GM18951 (cell line): Measurements from ENCODE around the gene HOXC10.

Experiments
- POLR2A ChIP-seq: IDR thresholded peaks from 4 replicates; pipeline ENCODE4 v1.6.1; 2011; ENCODE audit warnings: mild to moderate bottlenecking; ENCODE audit not compliant: insufficient read length, insufficient read depth; ENCODE audit errors: extremely low read depth
- in situ Hi-C: fragments of 300-500 bp; cut with MboI; formaldehyde crosslinking; loops from one replicate; pipeline ENCODE4 v1.12.0; 2022; ENCODE audit warnings: low sequenced_read_pairs, mixed read lengths, inconsistent platforms; ENCODE audit not compliant: unreplicated experiment

The HOXC10 gene

DNA sequence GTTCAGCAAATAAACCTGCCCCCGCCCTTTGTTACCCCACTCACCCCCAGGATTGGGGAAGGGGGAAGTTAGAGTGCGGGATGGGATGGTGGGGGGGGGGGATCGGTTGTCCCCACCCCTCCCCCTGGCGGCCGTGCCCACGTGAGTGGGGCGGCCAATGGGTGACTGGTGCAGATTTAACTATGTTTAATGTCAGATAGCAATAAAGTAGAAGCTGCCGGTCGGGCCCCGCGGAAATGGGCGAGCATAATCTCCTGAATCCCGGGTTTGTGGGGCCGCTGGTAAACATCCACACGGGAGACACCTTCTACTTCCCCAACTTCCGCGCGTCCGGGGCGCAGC, 30.3 kb upstream of the HOXC10 start, which contains the start of gene HOXC12:
TSS of gene HOXC12 (plus strand) at position 210 of the 342 bp plus-strand sequence. CDS start at position 237, 27 bp downstream.
- no peak for TF ChIP-seq POLR2A
- in situ Hi-C loops: no loop called here

DNA sequence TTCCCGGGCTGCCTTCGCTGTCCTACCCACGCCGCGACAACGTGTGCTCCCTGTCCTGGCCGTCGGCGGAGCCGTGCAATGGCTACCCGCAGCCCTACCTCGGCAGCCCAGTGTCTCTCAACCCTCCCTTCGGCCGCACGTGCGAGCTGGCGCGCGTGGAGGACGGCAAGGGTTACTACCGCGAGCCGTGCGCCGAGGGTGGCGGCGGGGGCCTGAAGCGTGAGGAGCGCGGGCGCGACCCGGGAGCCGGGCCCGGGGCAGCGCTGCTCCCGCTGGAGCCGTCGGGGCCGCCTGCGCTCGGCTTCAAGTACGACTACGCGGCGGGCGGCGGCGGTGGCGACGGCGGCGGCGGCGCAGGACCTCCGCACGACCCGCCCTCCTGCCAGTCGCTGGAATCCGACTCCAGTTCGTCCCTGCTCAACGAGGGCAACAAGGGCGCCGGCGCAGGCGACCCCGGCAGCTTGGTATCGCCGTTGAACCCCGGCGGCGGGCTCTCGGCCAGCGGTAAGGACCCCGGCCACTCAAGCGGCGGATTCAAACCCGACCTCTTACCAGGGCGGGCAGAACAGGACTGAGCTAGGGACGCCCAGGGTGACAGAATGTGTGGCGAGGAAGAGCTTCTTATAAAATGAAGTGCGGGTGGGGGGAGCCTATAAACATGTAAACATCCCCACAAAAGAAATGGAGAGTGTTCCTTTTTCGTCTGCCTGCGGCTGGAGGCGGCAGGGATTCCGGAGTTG, 29.7 kb upstream of the HOXC10 start:
- no peak for TF ChIP-seq POLR2A
- in situ Hi-C loops: no loop called here

DNA sequence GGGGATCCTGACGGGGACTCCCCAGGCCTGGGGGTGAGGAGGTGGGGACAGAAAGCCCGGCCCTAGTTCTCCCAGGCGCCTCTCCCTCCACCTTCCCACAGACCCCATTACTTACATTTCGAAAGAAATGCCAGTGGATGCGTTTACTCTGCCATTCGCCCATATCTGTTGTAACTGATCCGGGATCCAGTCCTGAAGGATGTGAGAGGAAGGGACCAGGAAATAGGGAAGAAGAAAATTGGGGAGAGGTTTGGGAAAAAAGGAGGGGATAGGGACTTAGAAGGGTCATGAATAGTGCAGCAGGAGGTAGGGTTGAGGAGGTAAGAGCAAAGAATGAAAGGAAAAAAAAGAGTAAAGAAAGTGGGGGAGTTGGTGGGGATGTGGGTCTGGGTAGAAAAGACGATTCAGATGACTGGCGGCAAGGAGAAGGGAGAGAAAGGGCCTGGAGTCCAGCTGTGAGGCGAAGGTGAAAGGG, 29.1 kb upstream of the HOXC10 start:
- no peak for TF ChIP-seq POLR2A
- in situ Hi-C loops: no loop called here

DNA sequence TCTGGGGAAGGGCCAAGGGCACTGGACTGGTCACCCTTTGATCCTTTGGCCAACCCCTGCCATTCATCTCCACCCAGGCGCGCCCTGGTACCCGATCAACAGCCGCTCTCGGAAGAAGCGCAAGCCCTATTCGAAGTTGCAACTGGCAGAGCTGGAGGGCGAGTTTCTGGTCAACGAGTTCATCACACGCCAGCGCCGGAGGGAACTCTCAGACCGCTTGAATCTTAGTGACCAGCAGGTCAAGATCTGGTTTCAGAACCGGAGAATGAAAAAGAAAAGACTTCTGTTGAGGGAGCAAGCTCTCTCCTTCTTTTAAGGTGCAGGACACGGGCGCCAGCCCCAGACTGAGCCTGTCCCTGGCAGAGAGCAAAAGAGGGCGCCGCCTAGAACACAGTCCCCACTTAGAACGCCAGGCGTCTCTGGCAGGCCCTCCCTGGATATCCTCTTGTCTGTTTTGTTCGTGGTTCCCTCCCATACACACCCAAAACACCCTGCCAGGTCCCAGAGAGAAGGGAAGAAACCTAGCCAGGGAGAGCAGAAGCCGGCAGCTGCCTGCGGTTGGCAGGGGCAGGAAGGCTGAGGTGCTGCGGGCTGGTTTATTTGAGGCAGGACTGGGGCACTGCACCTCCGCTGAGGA, 28.6 kb upstream of the HOXC10 start:
- TF ChIP-seq POLR2A: no peak
- in situ Hi-C loops: no loop called here

DNA sequence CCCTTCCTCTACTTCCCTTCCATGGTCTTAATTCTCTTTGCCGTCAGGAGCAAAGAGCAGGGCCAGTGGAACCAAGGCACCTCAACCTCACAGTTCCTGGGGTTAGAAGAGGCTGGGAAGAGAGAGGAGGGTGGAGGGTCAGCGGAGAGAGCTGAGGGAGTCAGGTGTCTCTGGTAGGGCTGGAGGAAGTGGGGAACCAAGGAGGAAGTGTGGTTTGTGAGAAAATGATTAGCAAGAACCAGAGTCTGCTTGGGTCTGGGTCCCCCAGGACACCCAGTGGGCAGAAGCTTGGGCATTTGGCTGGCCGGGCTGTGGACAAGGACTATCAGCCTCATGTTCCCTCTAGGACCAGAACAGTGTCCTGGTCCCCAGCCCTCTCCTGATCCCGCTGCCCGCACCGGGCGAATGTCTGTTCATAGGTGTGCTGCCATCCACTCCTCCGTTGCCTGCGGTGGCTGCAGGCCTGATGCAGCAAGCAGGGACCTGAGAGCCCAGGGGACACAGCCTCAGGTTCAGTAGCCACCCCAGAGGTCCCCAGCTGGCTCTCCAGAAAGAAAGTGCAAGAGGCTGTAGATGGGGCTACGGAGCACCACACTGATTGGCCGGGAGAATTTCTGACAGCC, 27.9 kb upstream of the HOXC10 start:
- TF ChIP-seq POLR2A: no peak
- in situ Hi-C loops: no loop called here

DNA sequence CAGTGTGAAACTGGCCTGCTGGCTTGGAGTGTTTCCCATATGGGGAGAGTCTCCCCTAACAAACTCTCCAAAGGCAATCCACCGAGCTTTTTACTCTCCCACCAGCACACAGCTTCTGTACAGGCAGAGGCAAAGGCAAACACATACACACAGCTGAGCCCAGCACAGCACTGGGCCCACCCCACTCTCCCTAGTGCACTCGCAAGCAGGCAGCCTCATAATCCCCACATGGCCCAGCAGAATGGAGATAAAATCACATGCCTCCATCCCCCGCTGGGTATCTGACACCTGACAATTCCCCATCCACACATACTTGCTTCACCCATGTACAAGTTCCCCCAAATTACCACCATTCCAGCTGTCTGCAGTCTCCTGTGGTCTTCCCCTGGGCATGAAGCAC, 26.8 kb upstream of the HOXC10 start:
- in situ Hi-C loops: no loop called here
- no peak for TF ChIP-seq POLR2A

DNA sequence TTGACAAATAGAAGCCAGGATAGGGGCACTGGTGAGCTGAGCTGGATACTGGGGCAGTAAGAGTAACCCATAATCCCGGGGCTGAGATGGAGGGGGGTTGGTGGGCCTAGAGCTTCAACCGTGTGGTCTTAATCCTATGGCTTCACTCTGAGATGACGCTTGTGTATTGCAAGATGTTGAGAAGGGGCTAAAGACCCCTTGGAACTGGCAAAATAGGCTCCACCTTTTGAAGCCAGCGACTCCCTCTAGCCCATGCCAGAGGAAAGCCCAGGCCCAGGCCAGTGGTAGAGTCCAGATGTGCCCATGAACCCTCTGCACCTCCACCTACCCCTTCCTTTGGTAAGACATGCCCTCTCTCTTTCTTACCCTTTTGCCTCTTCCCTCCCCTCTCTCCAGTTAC, 25.6 kb upstream of the HOXC10 start:
- in situ Hi-C loops: no loop called here
- TF ChIP-seq POLR2A: no peak

DNA sequence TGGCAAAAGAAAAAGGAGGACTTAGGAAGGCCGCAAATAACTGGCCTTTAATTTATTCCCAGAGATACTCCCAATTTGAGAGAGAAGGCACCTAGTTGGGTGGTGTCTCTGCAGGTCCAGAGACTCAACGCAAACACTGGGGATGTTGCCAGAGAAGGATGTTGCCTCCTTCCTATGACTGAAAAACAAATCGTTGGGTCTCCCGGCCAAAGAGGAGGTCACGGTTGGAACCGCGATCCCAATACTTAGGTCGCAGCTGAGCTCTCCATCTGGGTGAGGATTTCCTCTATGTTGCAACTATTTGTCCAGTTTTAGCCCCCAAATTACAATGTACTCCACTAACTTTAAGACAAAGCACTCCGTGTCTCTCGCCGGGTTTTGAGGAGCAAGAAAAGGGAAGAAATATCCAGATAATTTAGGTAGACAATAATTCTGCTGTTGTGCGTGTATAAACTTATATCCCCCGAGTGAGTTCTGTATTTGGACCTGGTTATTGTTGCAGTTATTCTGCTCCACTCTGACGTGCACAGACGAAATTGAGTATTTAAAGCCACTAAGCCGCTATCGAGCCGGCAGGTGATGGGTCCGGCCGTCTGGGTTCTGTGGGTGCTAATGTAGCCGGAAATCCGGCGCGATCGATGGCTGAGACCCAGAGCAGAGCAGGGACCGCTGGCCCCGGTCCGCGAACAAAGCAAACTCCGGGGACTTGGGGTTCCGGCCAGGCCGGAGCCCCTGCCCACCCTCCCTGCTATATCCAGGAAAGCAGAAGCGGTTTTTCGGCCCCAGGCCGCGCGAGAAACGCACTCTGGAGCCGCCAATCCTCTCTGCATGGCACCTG, 24.5 kb upstream of the HOXC10 start:
- in situ Hi-C loops: no loop called here

DNA sequence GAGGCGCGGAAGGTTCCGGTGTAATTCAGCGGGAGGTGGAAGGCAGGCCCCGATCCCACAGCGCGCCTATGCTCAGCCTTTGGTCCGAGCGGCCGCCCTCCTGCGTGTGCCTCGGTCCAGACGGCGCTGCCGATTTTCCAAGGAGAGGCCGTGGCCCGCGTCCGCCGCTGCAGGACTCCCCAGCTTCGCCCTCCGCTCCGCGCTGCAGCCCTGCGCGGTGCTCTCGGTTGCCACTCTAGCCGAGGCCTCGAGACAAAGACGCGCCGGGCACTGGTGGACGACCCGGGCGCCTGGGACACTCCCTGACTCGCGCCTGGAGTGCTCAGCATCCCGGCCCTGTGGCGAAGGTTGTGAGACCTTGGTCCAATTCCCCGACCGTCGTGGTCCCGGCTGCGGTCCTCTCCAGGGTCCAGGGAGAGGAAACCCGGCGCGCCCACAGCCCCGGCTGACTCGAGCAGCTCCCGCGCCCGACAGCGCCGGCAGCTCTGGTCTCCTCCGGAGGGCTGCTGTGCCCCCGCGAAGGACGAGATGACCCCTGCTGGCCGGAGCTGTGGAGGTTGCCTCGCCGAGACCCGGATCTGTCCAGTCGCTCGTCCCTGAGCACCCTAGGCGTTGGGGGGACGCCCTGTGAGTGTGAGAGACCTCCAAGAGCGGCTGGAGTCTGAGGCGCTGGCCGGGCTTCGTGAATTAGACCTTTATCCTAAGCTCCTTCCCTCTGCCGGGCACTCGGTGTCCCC, 23.8 kb upstream of the HOXC10 start:
- no peak for TF ChIP-seq POLR2A
- in situ Hi-C loops: no loop called here

More for the DNA sequence above, 24.5 kb upstream of the HOXC10 start:
- TF ChIP-seq POLR2A: no peak

DNA sequence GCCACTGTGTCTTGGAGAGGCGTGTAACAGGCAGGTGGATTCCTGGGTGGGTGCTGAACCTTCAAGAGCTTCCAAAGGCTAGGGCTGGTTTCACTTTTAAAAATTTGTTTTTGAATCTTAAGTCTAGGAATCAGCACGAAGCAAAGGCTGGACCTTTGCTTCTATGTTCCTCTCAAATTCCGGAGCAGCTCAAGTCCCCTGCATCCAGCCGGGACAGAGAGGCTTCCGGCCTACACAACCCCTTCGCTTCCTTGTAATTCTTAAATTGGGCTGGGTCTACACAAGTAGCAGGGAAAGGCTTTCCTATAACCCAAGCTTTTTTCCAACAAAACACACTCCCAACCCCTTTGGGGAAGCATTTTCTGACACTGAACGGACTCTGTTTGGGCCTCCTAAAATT, 21.9 kb upstream of the HOXC10 start:
- TF ChIP-seq POLR2A: no peak
- in situ Hi-C loops: no loop called here

DNA sequence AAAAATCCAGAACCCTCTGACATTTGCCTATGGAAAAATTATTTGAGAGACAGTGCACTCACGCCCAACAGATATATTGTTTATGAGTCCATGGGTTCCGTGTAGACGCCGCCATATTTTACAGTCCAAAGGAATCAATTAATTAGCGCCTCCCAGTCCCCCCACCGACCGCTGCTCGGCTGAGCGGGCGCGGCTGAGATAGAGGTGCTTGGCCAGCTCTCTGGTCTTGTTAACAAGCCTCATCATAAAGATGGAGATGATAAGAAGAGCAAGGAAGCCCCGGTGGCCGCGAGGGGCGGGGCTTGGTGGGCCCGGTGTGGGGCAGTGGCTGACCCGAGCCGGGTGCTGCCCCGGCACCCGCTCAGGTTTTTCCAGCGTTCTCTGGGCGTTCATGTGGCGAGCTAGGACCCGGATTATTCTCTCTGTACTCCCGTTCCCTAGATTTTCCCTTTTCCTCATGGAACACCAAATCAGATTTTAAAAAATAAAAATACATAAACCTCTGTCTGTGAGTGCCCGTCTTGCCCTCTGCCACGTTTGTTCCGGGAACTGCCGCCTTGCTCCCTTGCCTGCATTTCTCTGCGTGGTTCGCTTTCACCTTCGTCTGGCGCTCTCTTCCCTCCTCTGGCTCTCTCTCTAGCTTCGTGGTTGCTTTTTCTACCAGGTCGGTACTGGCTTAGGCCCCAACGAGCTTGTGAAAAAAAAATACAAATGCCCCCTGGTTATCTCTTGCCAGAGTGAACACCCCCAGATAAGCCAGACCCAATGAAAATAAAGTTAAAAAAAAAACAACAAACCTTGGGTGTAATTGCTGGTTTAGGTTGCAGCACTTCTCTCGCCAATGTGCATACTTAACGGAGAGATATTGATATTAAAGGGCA, 21.3 kb upstream of the HOXC10 start:
- no peak for TF ChIP-seq POLR2A
- in situ Hi-C loops: no loop called here

DNA sequence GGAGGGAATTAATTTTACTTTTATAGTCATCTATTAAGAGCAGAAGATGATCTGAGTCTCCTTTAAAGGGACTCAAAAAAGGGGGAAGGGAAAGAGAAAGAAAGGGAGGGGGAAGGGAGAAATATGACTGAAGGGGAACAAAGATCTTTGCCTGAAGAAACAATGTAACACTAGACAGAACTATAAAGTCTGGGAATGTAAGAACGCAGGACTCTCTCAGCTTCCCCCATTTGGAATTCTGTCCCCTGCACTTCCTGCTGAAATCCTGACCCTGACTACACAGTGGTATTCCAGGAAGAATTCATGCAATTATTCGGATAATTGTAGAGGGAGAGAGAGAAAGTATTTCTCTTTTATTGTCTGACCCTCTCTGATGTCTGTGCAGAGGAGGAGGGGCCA, 20.6 kb upstream of the HOXC10 start:
- in situ Hi-C loops: no loop called here
- no peak for TF ChIP-seq POLR2A
